GM23338 (cell line): Measurements from ENCODE around the gene RFC1. TPM values are rescaled to one million over a fixed set of nuclear protein-coding genes. Genes with fewer than 3 reads are reported as not detected.
A peak's percentile ranks its signal among the peaks of the same experiment; 100 is the strongest.
"Not testable (repeated sequence)": the region's sequence is repeated elsewhere in the genome, so short reads cannot be mapped to it uniquely, and the experiment has no call there.

Experiments
- ATAC-seq: fragments of 200-7000 bp; cut with Tn5 transposase; 3 replicates; pipeline ENCODE4 v1.9.1; 2020
- DNase-seq: peaks from one replicate; pipeline ENCODE4 v3.0.0-alpha.2; 2015; ENCODE audit warnings: low spot score
- H2AFZ ChIP-seq: fragments of 200-600 bp; sonication (generic); 2 replicates; pipeline ENCODE4 v1.8.0; 2016; ENCODE audit warnings: antibody characterized with exemption, mild to moderate bottlenecking, moderate library complexity
- H3F3A ChIP-seq: fragments of 200-600 bp; sonication (generic); replicated peaks from 2 replicates; pipeline ENCODE4 v1.8.0; 2017; ENCODE audit warnings: antibody characterized with exemption, mixed run types, low read depth
- H3K27ac ChIP-seq: fragments of 200-600 bp; sonication (generic); 2 replicates; pipeline ENCODE4 v1.6.1; 2016; ENCODE audit warnings: low read depth
- H3K27me3 ChIP-seq: fragments of 200-600 bp; sonication (generic); 2 replicates; pipeline ENCODE4 v1.8.0; 2016; ENCODE audit warnings: mild to moderate bottlenecking, mixed run types, moderate library complexity; ENCODE audit not compliant: insufficient read depth
- H3K36me3 ChIP-seq: fragments of 200-600 bp; sonication (generic); 2 replicates; pipeline ENCODE4 v1.8.0; 2016; ENCODE audit warnings: mild to moderate bottlenecking; ENCODE audit not compliant: insufficient read depth
- H3K4me1 ChIP-seq: fragments of 200-600 bp; sonication (generic); 2 replicates; pipeline ENCODE4 v1.8.0; 2016; ENCODE audit warnings: mild to moderate bottlenecking, moderate library complexity; ENCODE audit not compliant: insufficient read depth
- H3K4me2 ChIP-seq: fragments of 200-600 bp; sonication (generic); 2 replicates; pipeline ENCODE4 v1.7.1; 2017; ENCODE audit warnings: mixed run types
- H3K4me3 ChIP-seq: fragments of 200-600 bp; sonication (generic); 2 replicates; pipeline ENCODE4 v1.6.1; 2016; ENCODE audit warnings: mixed run types
- H3K79me2 ChIP-seq: fragments of 200-600 bp; sonication (generic); replicated peaks from 2 replicates; pipeline ENCODE4 v1.8.0; 2017; ENCODE audit warnings: mild to moderate bottlenecking; ENCODE audit not compliant: insufficient read depth
- H3K9me2 ChIP-seq: fragments of 200-600 bp; sonication (generic); 2 replicates; pipeline ENCODE4 v1.8.0; 2017; ENCODE audit not compliant: insufficient read depth
- H4K20me1 ChIP-seq: fragments of 200-600 bp; sonication (generic); replicated peaks from 2 replicates; pipeline ENCODE4 v1.8.0; 2017; ENCODE audit warnings: mild to moderate bottlenecking; ENCODE audit not compliant: insufficient read depth
- H3K27ac Mint-ChIP-seq: 2 replicates; pipeline ENCODE4 v1.8.0; 2020; ENCODE audit warnings: inconsistent platforms, mild to moderate bottlenecking, moderate library complexity, mixed read lengths
- H3K27me3 Mint-ChIP-seq: 3 replicates; pipeline ENCODE4 v1.8.0; 2022; ENCODE audit warnings: low read depth, mild to moderate bottlenecking, moderate library complexity, mixed read lengths, inconsistent platforms; ENCODE audit not compliant: insufficient read depth, poor library complexity
- H3K36me3 Mint-ChIP-seq: 3 replicates; pipeline ENCODE4 v1.8.0; 2021; ENCODE audit warnings: low read depth, mild to moderate bottlenecking, inconsistent platforms, moderate library complexity, mixed read lengths
- H3K4me1 Mint-ChIP-seq: 3 replicates; pipeline ENCODE4 v1.8.0; 2020; ENCODE audit warnings: mild to moderate bottlenecking, inconsistent platforms, mixed read lengths
- H3K4me3 Mint-ChIP-seq: 3 replicates; pipeline ENCODE4 v1.8.0; 2021; ENCODE audit warnings: moderate library complexity, mild to moderate bottlenecking, inconsistent platforms, mixed read lengths
- H3K9me3 Mint-ChIP-seq: 3 replicates; pipeline ENCODE4 v1.8.0; 2020; ENCODE audit warnings: moderate library complexity, mild to moderate bottlenecking, inconsistent platforms, mixed read lengths
- EZH2 ChIP-seq: fragments of 200-600 bp; sonication (generic); IDR thresholded peaks from one replicate; pipeline ENCODE4 v1.8.0; 2017; ENCODE audit warnings: antibody characterized with exemption, mild to moderate bottlenecking, low read depth; ENCODE audit not compliant: unreplicated experiment
- EZH2phosphoT487 ChIP-seq: fragments of 200-600 bp; sonication (generic); IDR thresholded peaks from one replicate; pipeline ENCODE4 v1.8.1; 2018; ENCODE audit warnings: antibody characterized with exemption; ENCODE audit not compliant: unreplicated experiment
- JUNB ChIP-seq: IDR thresholded peaks from one replicate; pipeline ENCODE4 v1.6.1; 2016; ENCODE audit warnings: antibody characterized with exemption; ENCODE audit not compliant: unreplicated experiment
- NANOG ChIP-seq: IDR thresholded peaks from 2 replicates; pipeline ENCODE4 v1.6.1; 2016; ENCODE audit warnings: antibody characterized with exemption, borderline replicate concordance
- ZNF331 ChIP-seq: fragments of 250-450 bp; sonication (Bioruptor Pico); IDR thresholded peaks from 2 replicates; pipeline ENCODE4 v1.5.0; 2020; ENCODE audit warnings: low read depth, mild to moderate bottlenecking, moderate library complexity
- polyA plus RNA-seq: library from polyadenylated mRNA; unstranded; fragments of >200 nt; fragmentation: Nextera tagmentation; extraction: Ambion mirVana; gene quantifications from 2 replicates; pipeline ENCODE4 v1.2.1, GENCODE V29; 2016
- total RNA-seq: library from RNA; depleted of rRNA; stranded (reverse); fragments of >200 nt; shearing (Covaris generic); gene quantifications from 2 replicates; pipeline ENCODE4 v1.2.3, GENCODE V29; 2014
- TF ChIP-seq, protein P1 (sequence below), 2 experiments: fragments of 200-600 bp in 1 of 2; sonication (generic) in 1 of 2; conservative IDR thresholded peaks; 2 replicates each; pipeline versions ENCODE4 v1.5.1 to v1.6.1; 2016 to 2017; ENCODE audit warnings: antibody characterized with exemption in 2 of 2, low read depth in 2 of 2, mild to moderate bottlenecking in 2 of 2, moderate library complexity in 1 of 2
- TF ChIP-seq, protein P2 (sequence below): IDR thresholded peaks from one replicate; pipeline ENCODE4 v1.6.1; 2018; ENCODE audit warnings: antibody characterized with exemption; ENCODE audit not compliant: unreplicated experiment

The RFC1 gene
- total and polyA plus RNA-seq, 2 experiments from 2014 or later: 75.8 to 228 TPM

GRCh38 chr4:39383690-39384089 lies 17.5 kb upstream of the RFC1 start:
- Histone ChIP-seq H3K79me2 (no peaks in the 10 kb centered on the region), H3K9me2 (peaks cover 14% of the 10 kb centered on the region), H4K20me1 (no peaks in the 10 kb centered on the region), H3K27me3 (no peaks in the 10 kb centered on the region), H3K36me3 (no peaks in the 10 kb centered on the region), H2AFZ (no peak overlapping the region), H3K4me3 (no peak overlapping the region), H3K27ac (no peak overlapping the region), H3F3A (no peaks in the 10 kb centered on the region), H3K4me2 (no peak overlapping the region), H3K4me1 (no peaks in the 10 kb centered on the region)
- ATAC-seq (no peak), DNase-seq (no peak)
- H3K4me3 Mint-ChIP-seq: no peak overlapping the region
- H3K4me1 Mint-ChIP-seq: peaks cover 5% of the 10 kb centered on the region
- peaks cover 10% of the 10 kb centered on the region for H3K27me3 Mint-ChIP-seq
- no peaks in the 10 kb centered on the region for H3K36me3 Mint-ChIP-seq
- H3K9me3 Mint-ChIP-seq: no peaks in the 10 kb centered on the region; the same call in 2 of the 3 replicates
- H3K27ac Mint-ChIP-seq: no peak overlapping the region
- TF ChIP-seq, protein P1, sequence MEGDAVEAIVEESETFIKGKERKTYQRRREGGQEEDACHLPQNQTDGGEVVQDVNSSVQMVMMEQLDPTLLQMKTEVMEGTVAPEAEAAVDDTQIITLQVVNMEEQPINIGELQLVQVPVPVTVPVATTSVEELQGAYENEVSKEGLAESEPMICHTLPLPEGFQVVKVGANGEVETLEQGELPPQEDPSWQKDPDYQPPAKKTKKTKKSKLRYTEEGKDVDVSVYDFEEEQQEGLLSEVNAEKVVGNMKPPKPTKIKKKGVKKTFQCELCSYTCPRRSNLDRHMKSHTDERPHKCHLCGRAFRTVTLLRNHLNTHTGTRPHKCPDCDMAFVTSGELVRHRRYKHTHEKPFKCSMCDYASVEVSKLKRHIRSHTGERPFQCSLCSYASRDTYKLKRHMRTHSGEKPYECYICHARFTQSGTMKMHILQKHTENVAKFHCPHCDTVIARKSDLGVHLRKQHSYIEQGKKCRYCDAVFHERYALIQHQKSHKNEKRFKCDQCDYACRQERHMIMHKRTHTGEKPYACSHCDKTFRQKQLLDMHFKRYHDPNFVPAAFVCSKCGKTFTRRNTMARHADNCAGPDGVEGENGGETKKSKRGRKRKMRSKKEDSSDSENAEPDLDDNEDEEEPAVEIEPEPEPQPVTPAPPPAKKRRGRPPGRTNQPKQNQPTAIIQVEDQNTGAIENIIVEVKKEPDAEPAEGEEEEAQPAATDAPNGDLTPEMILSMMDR (conservative IDR thresholded peaks at IDR 0.05; ENCODE audit: low read depth in 2 of 2): peak in 1 of 2 experiments; percentile 41; a peak in 2 of 4 replicates
- TF ChIP-seq JUNB: no peak

DNA sequence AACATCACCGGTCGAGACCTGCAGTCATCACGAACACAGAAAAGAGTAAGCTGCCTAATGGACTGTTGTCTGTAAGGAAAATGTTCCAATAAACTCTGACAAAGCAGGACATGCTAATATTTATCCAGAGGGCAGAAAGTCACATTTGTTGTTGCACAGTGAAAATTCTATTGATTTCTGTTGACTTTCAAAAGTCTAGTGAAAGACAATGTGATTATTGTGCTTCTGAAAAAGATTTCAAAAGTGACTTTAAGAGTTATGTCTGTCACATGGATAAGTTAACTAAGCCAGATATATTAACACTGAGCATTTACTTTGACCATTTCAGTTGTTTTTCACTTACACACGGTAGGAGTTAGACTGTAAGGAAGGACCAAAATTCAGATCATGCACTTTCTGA lies 9.3 kb upstream of the RFC1 start:
- no peak overlapping the region for H3K4me3 Mint-ChIP-seq
- H3K27ac ChIP-seq: no peak overlapping the region
- no peak overlapping the region for H3K4me3 ChIP-seq
- ATAC-seq (no peak), DNase-seq (no peak)
- no peaks in the 10 kb centered on the region for H3K4me1 Mint-ChIP-seq
- no peak overlapping the region for H2AFZ ChIP-seq
- H3K9me3 Mint-ChIP-seq: peaks cover 31% of the 10 kb centered on the region
- peaks cover 6% of the 10 kb centered on the region for H3K27me3 Mint-ChIP-seq
- no peaks in the 10 kb centered on the region for H3K4me1 ChIP-seq
- peaks cover 13% of the 10 kb centered on the region for H3K36me3 Mint-ChIP-seq
- no peaks in the 10 kb centered on the region for H3K36me3 ChIP-seq
- no peaks in the 10 kb centered on the region for H3K79me2 ChIP-seq
- no peaks in the 10 kb centered on the region for H3K27me3 ChIP-seq
- no peak overlapping the region for H3K27ac Mint-ChIP-seq
- no peaks in the 10 kb centered on the region for H3F3A ChIP-seq
- no peaks in the 10 kb centered on the region for H4K20me1 ChIP-seq
- no peak for TF ChIP-seq ZNF331 (CRISPR knock-in tag)
- no peaks in the 10 kb centered on the region for H3K9me2 ChIP-seq
- H3K4me2 ChIP-seq: no peak overlapping the region

DNA sequence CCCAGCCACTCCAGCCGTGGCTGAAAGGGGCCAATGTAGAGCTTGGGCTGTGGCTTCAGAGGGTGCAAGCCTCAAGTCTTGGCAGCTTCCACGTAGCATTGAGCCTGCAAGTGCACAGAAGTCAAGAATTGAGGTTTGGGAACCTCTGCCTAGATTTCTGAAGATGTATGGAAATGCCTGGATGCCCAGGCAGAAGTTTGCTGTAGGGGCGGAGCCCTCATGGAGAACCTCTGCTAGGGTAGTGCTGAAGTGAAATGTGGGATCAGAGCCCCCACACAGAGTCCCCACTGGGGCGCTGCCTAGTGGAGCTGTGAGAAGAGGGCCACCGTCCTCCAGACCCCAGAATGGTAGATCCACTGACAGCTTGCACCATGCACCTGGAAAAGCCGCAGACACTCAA lies 5.0 kb upstream of the RFC1 start:
- H3K4me1 Mint-ChIP-seq, H3K4me2 ChIP-seq, H3K27ac Mint-ChIP-seq, H3K4me1 ChIP-seq, DNase-seq, H3K36me3 ChIP-seq, H3K4me3 Mint-ChIP-seq, H2AFZ ChIP-seq, ATAC-seq, H4K20me1 ChIP-seq, H3F3A ChIP-seq, H3K27ac ChIP-seq, H3K79me2 ChIP-seq, H3K4me3 ChIP-seq, H3K27me3 Mint-ChIP-seq, H3K9me2 ChIP-seq: not testable (repeated sequence)
- H3K27me3 ChIP-seq: peaks cover 11% of the 10 kb centered on the region; the same call in 1 of the 2 replicates
- Mint-ChIP-seq H3K36me3 (peaks cover 17% of the 10 kb centered on the region), H3K9me3 (peaks cover 38% of the 10 kb centered on the region)

- peaks cover 9% of the 10 kb centered on the region for H4K20me1 ChIP-seq
- DNase-seq (no peak), ATAC-seq (no peak)
- peaks cover 11% of the 10 kb centered on the region; the same call in 1 of the 2 replicates for H3K27me3 ChIP-seq
- H3K36me3 Mint-ChIP-seq: peaks cover 17% of the 10 kb centered on the region
- no peaks in the 10 kb centered on the region for H3K36me3 ChIP-seq
- H3K27ac Mint-ChIP-seq: no peak overlapping the region
- H3F3A ChIP-seq: 0 out of 2 replicates have a peak, but pooled peaks cover 5% of the 10 kb centered on the region
- 0 out of 2 replicates have a peak, but pooled peaks cover 6% of the 10 kb centered on the region for H3K9me2 ChIP-seq
- peaks cover 10% of the 10 kb centered on the region for H3K4me1 ChIP-seq
- peaks cover 34% of the 10 kb centered on the region for H3K9me3 Mint-ChIP-seq
- no peak overlapping the region for H2AFZ ChIP-seq
- peaks cover 18% of the 10 kb centered on the region for H3K27me3 Mint-ChIP-seq
- peaks cover 6% of the 10 kb centered on the region; the same call in 2 of the 3 replicates for H3K4me1 Mint-ChIP-seq
- H3K4me2 ChIP-seq: no peak overlapping the region
- H3K4me3 Mint-ChIP-seq: no peak overlapping the region
- H3K27ac ChIP-seq: no peak overlapping the region
- peaks cover 18% of the 10 kb centered on the region for H3K79me2 ChIP-seq
- H3K4me3 ChIP-seq: no peak overlapping the region
- no peak for TF ChIP-seq NANOG
- TF ChIP-seq, protein P2, sequence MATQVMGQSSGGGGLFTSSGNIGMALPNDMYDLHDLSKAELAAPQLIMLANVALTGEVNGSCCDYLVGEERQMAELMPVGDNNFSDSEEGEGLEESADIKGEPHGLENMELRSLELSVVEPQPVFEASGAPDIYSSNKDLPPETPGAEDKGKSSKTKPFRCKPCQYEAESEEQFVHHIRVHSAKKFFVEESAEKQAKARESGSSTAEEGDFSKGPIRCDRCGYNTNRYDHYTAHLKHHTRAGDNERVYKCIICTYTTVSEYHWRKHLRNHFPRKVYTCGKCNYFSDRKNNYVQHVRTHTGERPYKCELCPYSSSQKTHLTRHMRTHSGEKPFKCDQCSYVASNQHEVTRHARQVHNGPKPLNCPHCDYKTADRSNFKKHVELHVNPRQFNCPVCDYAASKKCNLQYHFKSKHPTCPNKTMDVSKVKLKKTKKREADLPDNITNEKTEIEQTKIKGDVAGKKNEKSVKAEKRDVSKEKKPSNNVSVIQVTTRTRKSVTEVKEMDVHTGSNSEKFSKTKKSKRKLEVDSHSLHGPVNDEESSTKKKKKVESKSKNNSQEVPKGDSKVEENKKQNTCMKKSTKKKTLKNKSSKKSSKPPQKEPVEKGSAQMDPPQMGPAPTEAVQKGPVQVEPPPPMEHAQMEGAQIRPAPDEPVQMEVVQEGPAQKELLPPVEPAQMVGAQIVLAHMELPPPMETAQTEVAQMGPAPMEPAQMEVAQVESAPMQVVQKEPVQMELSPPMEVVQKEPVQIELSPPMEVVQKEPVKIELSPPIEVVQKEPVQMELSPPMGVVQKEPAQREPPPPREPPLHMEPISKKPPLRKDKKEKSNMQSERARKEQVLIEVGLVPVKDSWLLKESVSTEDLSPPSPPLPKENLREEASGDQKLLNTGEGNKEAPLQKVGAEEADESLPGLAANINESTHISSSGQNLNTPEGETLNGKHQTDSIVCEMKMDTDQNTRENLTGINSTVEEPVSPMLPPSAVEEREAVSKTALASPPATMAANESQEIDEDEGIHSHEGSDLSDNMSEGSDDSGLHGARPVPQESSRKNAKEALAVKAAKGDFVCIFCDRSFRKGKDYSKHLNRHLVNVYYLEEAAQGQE: no peak
- no peak for TF ChIP-seq EZH2
- TF ChIP-seq EZH2phosphoT487: no peak
Observed at GRCh38 chr4:39369301-39369700, 3.1 kb upstream of the RFC1 start.
